ENCODE results near the gene EXOC7.
"Not testable (repeated sequence)": the region's sequence is repeated elsewhere in the genome, so short reads cannot be mapped to it uniquely, and the experiment has no call there.

Gene EXOC7

DNA sequence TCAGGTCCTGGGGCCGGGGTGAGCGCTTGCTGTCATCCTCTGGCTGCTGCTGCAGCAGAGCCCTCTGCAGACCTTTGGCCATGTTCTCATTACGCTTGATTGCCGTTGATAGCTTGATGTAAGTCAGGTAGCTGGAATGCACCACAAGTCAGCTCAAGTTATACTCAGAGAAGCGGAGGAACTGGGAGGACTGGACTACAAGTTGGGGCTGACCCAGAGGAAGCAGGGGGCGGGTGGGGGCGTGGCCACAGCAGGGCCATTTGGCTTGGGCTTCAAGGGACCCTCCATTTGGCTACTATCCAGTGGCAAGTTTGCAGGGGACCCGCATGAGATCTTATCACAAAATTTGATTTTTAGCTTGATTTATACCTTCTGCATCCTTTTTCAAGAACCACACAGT is 57.5 kb downstream of the EXOC7 start:
- DNase-seq (ENCODE audit: low spot score), result no peak

DNA sequence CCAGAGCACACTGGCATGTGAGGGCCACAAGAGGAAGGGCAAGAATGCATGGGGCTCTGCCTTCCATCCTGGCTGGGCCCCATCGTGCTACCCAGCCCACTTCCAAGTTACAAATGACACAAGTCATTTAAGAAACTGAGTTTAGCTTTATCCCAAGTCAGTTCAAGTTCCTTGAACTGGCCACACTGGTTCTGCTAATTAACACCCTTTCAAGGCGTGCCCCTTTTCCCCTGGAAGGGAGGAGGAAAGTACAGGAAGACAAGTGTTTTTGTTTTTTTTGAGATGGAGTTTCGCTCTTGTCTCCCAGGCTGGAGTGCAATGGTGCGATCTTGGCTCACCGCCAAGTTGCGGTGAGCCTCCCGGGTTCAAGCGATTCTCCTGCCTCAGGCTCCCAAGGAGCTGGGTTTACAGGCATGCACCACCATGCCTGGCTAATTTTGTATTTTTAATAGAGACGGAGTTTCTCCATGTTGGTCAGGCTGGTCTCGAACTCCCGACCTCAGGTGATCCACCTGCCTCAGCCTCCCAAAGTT is 59.0 kb downstream of the EXOC7 start:
- DNase-seq (ENCODE audit: low spot score), result not testable (repeated sequence)

DNA sequence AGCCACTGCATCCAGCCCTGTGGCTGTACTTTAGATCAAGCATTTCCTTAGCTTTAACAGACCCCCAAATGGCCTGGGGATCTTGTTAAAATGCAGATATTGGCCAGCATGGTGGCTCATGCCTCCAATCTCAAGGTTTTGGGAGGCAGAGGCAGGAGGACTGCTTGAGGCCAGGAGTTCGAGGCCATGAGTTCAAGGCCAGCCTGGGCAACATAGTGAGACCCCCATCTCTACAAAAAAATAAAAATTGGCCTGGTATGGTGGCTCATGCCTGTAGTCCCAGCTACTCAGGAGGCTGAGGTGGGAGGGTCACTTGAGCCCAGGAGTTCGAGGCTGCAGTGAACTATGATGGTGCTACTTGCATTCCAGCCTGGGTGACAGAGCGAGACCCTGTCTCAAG is 60.7 kb downstream of the EXOC7 start:
- not testable (repeated sequence) for DNase-seq (ENCODE audit: low spot score)

DNA sequence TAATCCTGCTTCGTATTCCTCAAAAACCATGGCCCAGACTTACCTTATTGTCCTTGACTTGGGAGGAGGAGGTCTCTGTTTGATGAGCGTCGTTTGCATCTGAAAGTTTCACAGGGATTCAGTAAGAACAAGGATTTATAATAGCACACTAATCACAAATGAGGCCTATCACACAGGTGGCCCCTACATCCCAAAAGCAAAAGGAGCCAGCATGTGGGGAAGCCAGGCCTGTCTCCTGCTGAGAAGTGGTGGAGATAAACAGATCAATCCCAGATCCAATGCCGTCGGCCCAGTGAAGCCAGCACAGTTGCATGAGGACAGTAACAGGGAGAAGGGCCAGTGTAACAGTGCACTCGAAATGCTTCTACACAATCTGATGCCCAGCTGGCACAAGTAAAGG is 63.2 kb downstream of the EXOC7 start:
- DNase-seq (ENCODE audit: low spot score), result no peak

DNA sequence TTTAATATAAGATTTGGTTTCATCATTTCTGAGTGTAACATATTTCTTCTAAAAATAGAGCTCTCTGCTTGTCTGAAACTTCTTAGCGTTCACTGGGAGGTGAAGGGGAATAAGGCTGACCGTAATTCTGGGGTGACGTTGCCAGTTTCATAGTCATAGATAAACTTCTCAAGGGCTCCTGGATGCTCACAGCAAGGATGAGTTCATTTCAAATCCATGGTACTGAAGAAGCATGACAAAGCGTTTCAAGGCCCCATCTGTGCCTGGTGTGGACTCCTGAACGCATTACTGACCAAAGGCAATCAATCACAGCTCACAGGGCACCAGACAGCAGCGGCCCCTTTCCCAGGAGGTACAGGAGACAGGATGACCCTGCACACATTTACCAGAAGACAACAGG is 64.5 kb downstream of the EXOC7 start:
- no peak for DNase-seq (ENCODE audit: low spot score)

DNA sequence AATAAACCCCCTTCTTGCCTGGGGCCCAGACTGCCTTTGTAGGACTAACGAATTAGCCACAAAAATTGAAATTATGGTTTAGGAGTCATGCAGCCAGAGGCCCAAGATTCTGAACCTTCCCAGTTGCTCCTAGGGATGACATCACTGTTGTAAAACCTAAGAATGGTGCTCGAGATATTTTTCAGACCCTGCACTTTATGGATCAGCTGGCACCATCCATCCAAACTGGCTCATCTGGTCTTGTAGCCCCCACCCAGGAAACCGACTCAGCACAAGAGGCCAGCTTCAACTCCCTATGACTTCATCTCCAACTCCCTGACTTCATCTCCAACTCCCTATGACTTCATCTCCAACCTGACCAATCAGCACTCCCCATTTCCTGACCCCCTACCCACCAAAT is 65.5 kb downstream of the EXOC7 start:
- DNase-seq (ENCODE audit: low spot score), result no peak

DNA sequence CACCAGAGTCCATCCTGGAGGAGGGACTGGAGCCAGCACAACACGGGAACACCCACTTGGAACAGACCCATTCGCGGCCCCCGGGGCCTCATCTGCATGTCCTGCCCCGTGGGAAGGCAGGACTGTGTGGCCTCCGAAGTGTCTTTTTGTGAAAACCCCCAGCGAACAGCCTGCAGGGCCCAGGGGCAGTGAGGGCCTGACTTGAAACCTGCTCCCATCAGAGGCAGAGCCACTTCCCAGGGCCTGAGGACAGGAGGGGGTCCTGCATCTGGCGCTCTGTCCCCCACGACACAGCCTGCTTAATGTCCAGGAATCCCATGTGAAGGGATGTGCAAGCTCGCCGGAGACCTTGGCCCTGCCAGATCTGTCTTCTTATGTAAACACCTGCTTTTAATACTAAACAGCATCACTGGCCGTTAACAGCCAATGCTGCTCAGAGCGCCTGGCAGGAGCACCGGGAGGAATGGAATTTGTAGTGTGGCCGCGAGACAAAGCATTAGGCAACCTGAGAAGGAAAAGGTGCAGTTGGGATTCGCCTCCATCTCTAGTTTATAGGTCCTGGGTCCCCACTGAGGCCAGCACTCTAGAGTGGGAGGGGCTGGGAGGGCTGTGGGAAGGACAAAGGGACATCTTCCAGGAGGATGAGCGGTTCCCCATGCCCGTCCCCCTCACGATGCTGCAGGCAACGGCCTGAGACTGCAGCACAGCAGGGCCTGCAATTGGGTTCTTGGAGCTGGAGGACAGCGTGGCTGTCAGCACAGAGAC is 66.9 kb downstream of the EXOC7 start:
- DNase-seq (ENCODE audit: low spot score), result no peak

DNA sequence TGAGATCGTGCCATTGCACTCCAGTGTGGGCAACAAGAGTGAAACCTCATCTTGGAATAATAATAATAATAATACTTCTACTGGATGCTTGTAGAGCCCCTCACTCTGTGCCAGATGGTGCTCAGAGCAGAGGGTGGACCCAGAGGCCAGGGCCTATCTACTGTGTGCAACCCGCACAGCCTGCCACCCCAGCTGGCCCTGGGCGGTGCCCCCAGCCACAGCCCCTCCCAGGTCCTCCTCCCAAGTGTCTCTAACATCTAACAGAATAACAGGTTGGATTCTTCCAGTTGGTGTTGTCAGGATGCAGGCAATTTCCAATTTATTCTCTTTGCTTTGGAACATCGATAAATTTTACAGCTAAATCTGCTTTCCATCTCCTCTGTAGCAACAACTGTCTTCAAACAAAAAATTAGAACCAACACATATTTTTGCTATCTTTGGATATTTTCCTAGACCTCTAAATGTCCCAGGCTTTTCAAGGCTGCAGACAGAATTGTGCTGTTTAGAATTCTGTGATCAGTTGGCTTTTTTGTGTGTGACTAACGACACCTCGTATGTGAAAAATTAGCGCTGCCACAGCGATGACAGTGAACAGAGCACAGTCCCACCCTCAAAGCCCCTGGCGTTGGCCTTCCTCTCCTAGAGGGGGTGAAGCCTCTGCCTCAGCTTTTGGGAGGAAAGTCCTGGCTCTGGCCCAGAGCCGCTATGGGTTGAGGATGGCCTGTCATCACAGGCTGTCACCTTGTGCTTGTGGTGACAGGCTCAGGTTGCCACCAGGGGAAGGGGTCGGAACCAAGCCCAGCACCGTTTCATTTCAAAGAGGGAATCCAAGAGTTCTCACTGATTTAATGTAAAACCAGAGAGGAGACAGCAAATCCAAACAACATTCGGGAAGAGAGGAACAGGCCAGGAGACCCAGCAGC is 68.9 kb downstream of the EXOC7 start:
- DNase-seq (ENCODE audit: low spot score), result no peak

DNA sequence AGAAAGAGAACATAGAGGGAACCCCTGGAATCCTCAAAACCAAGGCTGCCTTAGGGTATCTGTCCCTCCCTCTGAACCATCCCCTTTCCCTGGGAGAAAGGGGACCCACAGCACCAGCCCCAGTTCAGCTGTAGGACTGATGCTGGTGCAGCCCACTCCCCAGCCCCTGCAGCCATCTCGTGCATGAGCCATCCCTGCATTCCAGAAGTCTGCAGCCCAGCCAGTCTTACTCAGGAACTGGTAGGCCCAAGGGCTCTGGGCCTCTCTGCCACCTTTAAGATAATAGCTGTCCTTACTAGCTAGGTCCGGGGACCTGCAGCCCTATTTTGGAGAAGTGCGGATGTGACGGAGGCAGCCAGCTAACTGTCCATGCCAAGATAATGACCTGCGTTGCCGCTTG is 70.4 kb downstream of the EXOC7 start:
- DNase-seq (ENCODE audit: low spot score), result no peak

DNA sequence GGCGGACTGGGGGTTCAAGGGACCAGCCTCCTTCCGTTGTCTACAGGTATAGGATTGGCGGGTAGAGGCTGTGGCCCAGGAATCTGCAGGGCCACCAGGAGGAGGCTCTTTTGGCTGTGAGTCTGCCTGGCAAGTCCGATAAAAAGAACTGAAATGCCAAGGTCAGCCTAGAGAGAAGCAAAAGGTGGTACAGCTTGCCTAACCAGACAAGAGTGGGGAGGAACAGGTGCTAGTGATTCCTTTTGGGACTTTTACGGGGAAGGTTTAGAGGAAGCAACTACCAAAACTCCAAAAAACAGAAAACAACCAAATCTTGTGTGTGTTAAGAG is 70.8 kb downstream of the EXOC7 start:
- DNase-seq (ENCODE audit: low spot score), result no peak

DNA sequence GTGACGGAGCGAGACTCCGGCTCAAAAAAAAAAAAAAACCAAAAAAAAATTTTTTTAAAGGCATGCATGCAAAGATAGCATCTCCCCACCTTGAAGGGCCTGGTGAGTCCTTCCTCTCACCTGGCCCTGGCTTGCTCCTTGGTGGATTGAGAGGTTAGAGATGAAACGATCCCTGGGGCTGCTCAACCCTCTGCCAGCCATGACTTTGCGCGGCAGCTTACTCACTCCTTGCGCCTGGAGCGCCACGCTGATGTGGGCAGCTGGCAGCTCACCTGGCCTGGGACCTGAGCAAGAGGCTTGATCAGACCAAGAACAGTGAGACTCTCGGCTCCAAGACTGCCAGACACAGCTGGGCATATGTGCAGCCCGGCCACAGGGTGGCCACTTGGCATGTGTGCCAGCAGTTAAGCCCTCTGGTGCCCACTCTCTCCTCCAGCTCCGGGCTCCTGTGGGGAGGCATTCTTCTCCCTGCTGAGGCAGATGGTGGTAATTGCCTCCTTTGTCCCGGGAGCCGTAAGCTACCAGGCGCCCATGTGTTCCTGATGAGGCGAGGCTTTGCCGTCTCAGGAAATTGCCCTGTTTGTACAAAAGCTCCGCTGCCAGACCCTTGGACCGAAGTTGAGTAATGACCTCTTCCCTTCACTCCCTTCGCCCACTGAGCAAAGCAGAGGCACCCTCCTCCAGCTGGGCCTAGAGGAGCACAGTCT is 71.4 kb downstream of the EXOC7 start:
- no peak for DNase-seq (ENCODE audit: low spot score)

Measured in cerebellar cortex (tissue), 1 donor.